H9 (cell line): ENCODE measurements around the gene ZNF365. TPM values are rescaled to one million over a fixed set of nuclear protein-coding genes. Genes with fewer than 3 reads are reported as not detected.

Experiments used
- DNase-seq: peaks from one replicate; pipeline ENCODE4 v3.0.0-alpha.2; 2017
- H2AFZ ChIP-seq: one replicate; pipeline ENCODE4 v1.6.1; 2013; ENCODE audit warnings: mild to moderate bottlenecking, low read length, control low read depth, moderate library complexity
- H2AK5ac ChIP-seq: 2 replicates; pipeline ENCODE4 v1.6.1; 2013; ENCODE audit warnings: low read length, control low read depth, mixed read lengths; ENCODE audit not compliant: insufficient read length
- H2BK120ac ChIP-seq: one replicate; pipeline ENCODE4 v1.6.1; 2013; ENCODE audit warnings: low read depth, mild to moderate bottlenecking, low read length, control low read depth, inconsistent platforms; ENCODE audit not compliant: poor library complexity, severe bottlenecking
- H2BK12ac ChIP-seq: 2 replicates; pipeline ENCODE4 v1.6.1; 2013; ENCODE audit warnings: low read length, control low read depth, mixed read lengths, low read depth; ENCODE audit not compliant: insufficient read length
- H2BK15ac ChIP-seq: 2 replicates; pipeline ENCODE4 v1.6.1; 2013; ENCODE audit warnings: low read depth, low read length, control low read depth
- H2BK20ac ChIP-seq: one replicate; pipeline ENCODE4 v1.6.1; 2013; ENCODE audit warnings: low read depth, mild to moderate bottlenecking, low read length, control low read depth, inconsistent platforms; ENCODE audit not compliant: poor library complexity, severe bottlenecking
- H2BK5ac ChIP-seq: 2 replicates; pipeline ENCODE4 v1.6.1; 2013; ENCODE audit warnings: low read length, control low read depth, mixed read lengths; ENCODE audit not compliant: insufficient read length
- H3K14ac ChIP-seq: 2 replicates; pipeline ENCODE4 v1.6.1; 2013; ENCODE audit warnings: low read length, control low read depth; ENCODE audit not compliant: insufficient read depth
- H3K18ac ChIP-seq: 2 replicates; pipeline ENCODE4 v1.6.1; 2013; ENCODE audit warnings: low read depth, mild to moderate bottlenecking, mixed read lengths, low read length, control low read depth; ENCODE audit not compliant: insufficient read length
- H3K23ac ChIP-seq: 2 replicates; pipeline ENCODE4 v1.6.1; 2013; ENCODE audit warnings: low read length, control low read depth, mixed read lengths, low read depth; ENCODE audit not compliant: insufficient read length
- H3K23me2 ChIP-seq: 2 replicates; pipeline ENCODE4 v1.6.1; 2013; ENCODE audit warnings: low read depth, mild to moderate bottlenecking, mixed read lengths, low read length, control low read depth; ENCODE audit not compliant: insufficient read length, poor library complexity, severe bottlenecking
- H3K27ac ChIP-seq: 2 replicates; pipeline ENCODE4 v1.5.1; 2013; ENCODE audit warnings: low read length, control low read depth, mixed read lengths, low read depth; ENCODE audit not compliant: insufficient read length
- H3K27me3 ChIP-seq: 2 replicates; pipeline ENCODE4 v1.6.1; 2013; ENCODE audit warnings: low read length, control low read depth, inconsistent platforms; ENCODE audit not compliant: insufficient read depth
- H3K4ac ChIP-seq: 2 replicates; pipeline ENCODE4 v1.6.1; 2013; ENCODE audit warnings: low read depth, mild to moderate bottlenecking, control low read depth, inconsistent platforms, low read length, moderate library complexity
- H3K4me1 ChIP-seq: 2 replicates; pipeline ENCODE4 v1.6.1; 2013; ENCODE audit warnings: low read length, control low read depth, inconsistent platforms; ENCODE audit not compliant: insufficient read depth
- H3K4me2 ChIP-seq: 2 replicates; pipeline ENCODE4 v1.6.1; 2013; ENCODE audit warnings: low read length, control low read depth, mixed read lengths; ENCODE audit not compliant: insufficient read length, insufficient read depth
- H3K56ac ChIP-seq: 2 replicates; pipeline ENCODE4 v1.6.1; 2013; ENCODE audit warnings: low read depth, mild to moderate bottlenecking, mixed read lengths, low read length, control low read depth; ENCODE audit not compliant: insufficient read length
- H3K79me1 ChIP-seq: 2 replicates; pipeline ENCODE4 v1.6.1; 2013; ENCODE audit warnings: low read depth, mild to moderate bottlenecking, moderate library complexity, low read length, control low read depth, inconsistent platforms; ENCODE audit not compliant: insufficient read depth, poor library complexity, severe bottlenecking
- H3K79me2 ChIP-seq: 2 replicates; pipeline ENCODE4 v1.6.1; 2013; ENCODE audit warnings: low read length, control low read depth, inconsistent platforms; ENCODE audit not compliant: insufficient read depth
- H3K9ac ChIP-seq: 2 replicates; pipeline ENCODE4 v1.6.1; 2013; ENCODE audit warnings: low read length, control low read depth, mixed read lengths; ENCODE audit not compliant: insufficient read length; ENCODE audit errors: extremely low read depth
- H3K9me3 ChIP-seq: one replicate; pipeline ENCODE4 v1.6.1; 2013; ENCODE audit warnings: low read depth, low read length, inconsistent platforms; ENCODE audit not compliant: control insufficient read depth
- H3T11ph ChIP-seq: one replicate; pipeline ENCODE4 v1.6.1; 2013; ENCODE audit warnings: mild to moderate bottlenecking, low read length, control low read depth, inconsistent platforms
- H4K20me1 ChIP-seq: one replicate; pipeline ENCODE4 v1.6.1; 2013; ENCODE audit not compliant: control insufficient read depth, insufficient read length, insufficient read depth
- H4K5ac ChIP-seq: 2 replicates; pipeline ENCODE4 v1.6.1; 2013; ENCODE audit warnings: low read depth, mild to moderate bottlenecking, mixed read lengths, low read length, control low read depth; ENCODE audit not compliant: insufficient read length
- H4K8ac ChIP-seq: replicated peaks from 2 replicates; pipeline ENCODE4 v1.6.1; 2013; ENCODE audit warnings: low read length, control low read depth, mixed read lengths, low read depth; ENCODE audit not compliant: insufficient read length
- H4K91ac ChIP-seq: 2 replicates; pipeline ENCODE4 v1.6.1; 2013; ENCODE audit warnings: low read depth, mild to moderate bottlenecking, moderate library complexity, mixed read lengths, low read length, control low read depth; ENCODE audit not compliant: insufficient read length
- H3K27ac Mint-ChIP-seq, 3 experiments: 2 replicates in 2 of 3; 3 replicates in 1 of 3; pipeline ENCODE4 v1.8.0; 2020 to 2021; ENCODE audit warnings: mixed read lengths in 3 of 3, mild to moderate bottlenecking in 1 of 3, moderate library complexity in 1 of 3
- H3K27me3 Mint-ChIP-seq: 2 replicates; pipeline ENCODE4 v1.8.0; 2021; ENCODE audit warnings: low read depth, mild to moderate bottlenecking, moderate library complexity, mixed read lengths
- H3K36me3 Mint-ChIP-seq, 3 experiments: 2 replicates in 2 of 3; 3 replicates in 1 of 3; pipeline ENCODE4 v1.8.0; 2020 to 2021; ENCODE audit warnings: low read depth in 3 of 3, mixed read lengths in 3 of 3; ENCODE audit not compliant: insufficient read depth in 1 of 3
- H3K4me1 Mint-ChIP-seq, 2 experiments: 2 replicates each; pipeline ENCODE4 v1.8.0; 2020; ENCODE audit warnings: mixed read lengths in 2 of 2
- H3K4me3 Mint-ChIP-seq, 2 experiments: 2 replicates in 1 of 2; 3 replicates in 1 of 2; pipeline ENCODE4 v1.8.0; 2020 to 2021; ENCODE audit warnings: mild to moderate bottlenecking in 2 of 2, mixed read lengths in 2 of 2, moderate library complexity in 1 of 2
- H3K9me3 Mint-ChIP-seq, 2 experiments: 2 replicates in 1 of 2; 3 replicates in 1 of 2; pipeline ENCODE4 v1.8.0; 2020; ENCODE audit warnings: mild to moderate bottlenecking in 2 of 2, mixed read lengths in 2 of 2, moderate library complexity in 1 of 2
- WGBS: extraction: QIAGEN DNeasy Blood & Tissue Kit; methylation state at CpG from one replicate; pipeline ENCODE4 v1.1.7; 2013; ENCODE audit warnings: missing lambda C conversion rate, low lambda C conversion rate, mixed read lengths; ENCODE audit not compliant: insufficient read length; ENCODE audit errors: extremely low coverage; 5-methylcytosine and 5-hydroxymethylcytosine counted together
- total RNA-seq: library from RNA; stranded (reverse); gene quantifications from 2 replicates; pipeline ENCODE4 v1.2.1, GENCODE V29; 2021
- TF ChIP-seq, protein P1 (sequence below): fragments of 200-600 bp; sonication (generic); conservative IDR thresholded peaks from 3 replicates; pipeline ENCODE4 v1.8.0; 2021; ENCODE audit warnings: antibody characterized with exemption, mild to moderate bottlenecking

Gene ZNF365
- total RNA-seq, 1 experiment from 2014 or later: 0.59 TPM

DNA sequence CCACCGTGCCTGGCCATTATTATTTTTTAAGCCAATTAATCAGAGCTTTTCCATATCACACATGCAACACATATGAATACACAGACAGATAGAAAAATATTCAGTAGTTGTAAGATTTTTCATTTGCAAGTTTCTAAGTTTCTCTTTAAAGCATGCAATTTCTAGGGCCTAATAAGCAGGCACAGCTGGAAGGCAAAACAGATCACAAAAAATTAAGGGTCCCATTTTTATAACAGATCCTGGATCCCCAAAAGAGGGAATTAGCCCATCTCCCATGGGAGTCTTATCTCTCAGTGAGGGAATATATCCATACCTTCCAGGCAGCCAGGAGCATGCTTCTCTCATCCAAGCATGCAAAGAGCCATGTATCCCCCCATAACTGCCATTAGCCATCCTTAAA, 31.2 kb upstream of the ZNF365 start:
- H3K27me3 ChIP-seq: no peaks in the 10 kb centered on the region
- H4K91ac ChIP-seq: no peak overlapping the region
- no peak overlapping the region for H3T11ph ChIP-seq
- H3K9me3 Mint-ChIP-seq: peaks cover 63 to 75% of the 10 kb centered on the region in 2 experiments
- TF ChIP-seq, protein P1, sequence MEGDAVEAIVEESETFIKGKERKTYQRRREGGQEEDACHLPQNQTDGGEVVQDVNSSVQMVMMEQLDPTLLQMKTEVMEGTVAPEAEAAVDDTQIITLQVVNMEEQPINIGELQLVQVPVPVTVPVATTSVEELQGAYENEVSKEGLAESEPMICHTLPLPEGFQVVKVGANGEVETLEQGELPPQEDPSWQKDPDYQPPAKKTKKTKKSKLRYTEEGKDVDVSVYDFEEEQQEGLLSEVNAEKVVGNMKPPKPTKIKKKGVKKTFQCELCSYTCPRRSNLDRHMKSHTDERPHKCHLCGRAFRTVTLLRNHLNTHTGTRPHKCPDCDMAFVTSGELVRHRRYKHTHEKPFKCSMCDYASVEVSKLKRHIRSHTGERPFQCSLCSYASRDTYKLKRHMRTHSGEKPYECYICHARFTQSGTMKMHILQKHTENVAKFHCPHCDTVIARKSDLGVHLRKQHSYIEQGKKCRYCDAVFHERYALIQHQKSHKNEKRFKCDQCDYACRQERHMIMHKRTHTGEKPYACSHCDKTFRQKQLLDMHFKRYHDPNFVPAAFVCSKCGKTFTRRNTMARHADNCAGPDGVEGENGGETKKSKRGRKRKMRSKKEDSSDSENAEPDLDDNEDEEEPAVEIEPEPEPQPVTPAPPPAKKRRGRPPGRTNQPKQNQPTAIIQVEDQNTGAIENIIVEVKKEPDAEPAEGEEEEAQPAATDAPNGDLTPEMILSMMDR: no peak
- no peaks in the 10 kb centered on the region for H3K4me1 Mint-ChIP-seq
- no peak overlapping the region for H3K9ac ChIP-seq
- H3K23ac ChIP-seq: no peak overlapping the region
- H3K4me1 ChIP-seq: no peaks in the 10 kb centered on the region
- no peak overlapping the region for H3K14ac ChIP-seq
- H3K23me2 ChIP-seq: no peaks in the 10 kb centered on the region
- H3K4me3 Mint-ChIP-seq: no peak overlapping the region
- no CpG with 5 or more reads among the region's 1 CpG for WGBS
- H3K79me1 ChIP-seq: no peaks in the 10 kb centered on the region
- no peak overlapping the region for H2AFZ ChIP-seq
- no peak overlapping the region for H2BK5ac ChIP-seq
- H3K36me3 Mint-ChIP-seq: peaks cover 9 to 38% (median 24%) of the 10 kb centered on the region in 3 experiments
- no peak overlapping the region for H2BK120ac ChIP-seq
- no peak overlapping the region for H3K27ac ChIP-seq
- no peaks in the 10 kb centered on the region for H3K79me2 ChIP-seq
- no peak overlapping the region for H3K4ac ChIP-seq
- no peak overlapping the region for H2BK12ac ChIP-seq
- no peak overlapping the region for H3K4me2 ChIP-seq
- DNase-seq: no peak
- H3K9me3 ChIP-seq: peaks cover 5% of the 10 kb centered on the region
- H4K20me1 ChIP-seq: no peaks in the 10 kb centered on the region
- H3K18ac ChIP-seq: no peak overlapping the region
- H2AK5ac ChIP-seq: no peak overlapping the region
- H3K27me3 Mint-ChIP-seq: no peaks in the 10 kb centered on the region; the same call in 1 of the 2 replicates
- no peak overlapping the region for H2BK20ac ChIP-seq
- H3K27ac Mint-ChIP-seq: no peak overlapping the region
- no peak overlapping the region for H2BK15ac ChIP-seq
- no peak overlapping the region for H4K8ac ChIP-seq
- no peak overlapping the region for H3K56ac ChIP-seq
- no peak overlapping the region for H4K5ac ChIP-seq
